CD4-positive, alpha-beta T cell treated with Interleukin-6 at 100 ng/mL for 8 hours (primary cell): ENCODE measurements around the gene COMMD3.

Experiments
- DNase-seq: peaks from one replicate; pipeline ENCODE4 v3.0.0-alpha.2; 2020; ENCODE audit warnings: mixed read lengths, low spot score

Gene COMMD3

GRCh38 chr10:22319980-22320558, 3.9 kb downstream of the COMMD3 start:
- DNase-seq: no peak

- peak; percentile 81 for DNase-seq
Measured at GRCh38 chr10:22320591-22321155, 4.5 kb downstream of the COMMD3 start, which contains the start of gene BMI1. BMI1 (plus strand) TSS chr10:22321099; CDS start chr10:22326450, 5,351 bp downstream.

GRCh38 chr10:22321156-22321923, 5.2 kb downstream of the COMMD3 start:
- DNase-seq: peak; percentile 50

GRCh38 chr10:22321924-22322640, 5.9 kb downstream of the COMMD3 start:
- DNase-seq: no peak

GRCh38 chr10:22322641-22323160, 6.5 kb downstream of the COMMD3 start:
- DNase-seq: no peak

- DNase-seq: no peak
Measured at GRCh38 chr10:22323538-22324305, 7.5 kb downstream of the COMMD3 start.

- DNase-seq: no peak
Measured at GRCh38 chr10:22324413-22324812, 8.2 kb downstream of the COMMD3 start.

- no peak for DNase-seq
Measured at GRCh38 chr10:22324893-22325271, 8.7 kb downstream of the COMMD3 start.

- peak; percentile 79 for DNase-seq
Measured at GRCh38 chr10:22325272-22326144, 9.3 kb downstream of the COMMD3 start.

- DNase-seq: no peak
Measured at GRCh38 chr10:22326145-22326702, 10.0 kb downstream of the COMMD3 start.

GRCh38 chr10:22329150-22329549, 13.0 kb downstream of the COMMD3 start:
- DNase-seq: no peak

GRCh38 chr10:22332116-22332692, 16.0 kb downstream of the COMMD3 start:
- no peak for DNase-seq

GRCh38 chr10:22333167-22333974, 17.2 kb downstream of the COMMD3 start:
- DNase-seq: peak; percentile 48

GRCh38 chr10:22333975-22334282, 17.7 kb downstream of the COMMD3 start:
- no peak for DNase-seq

GRCh38 chr10:22334414-22335172, 18.4 kb downstream of the COMMD3 start:
- DNase-seq: no peak

- peak; percentile 59 for DNase-seq
Measured at GRCh38 chr10:22335173-22335933, 19.2 kb downstream of the COMMD3 start.

GRCh38 chr10:22338185-22338900, 22.2 kb downstream of the COMMD3 start:
- DNase-seq: no peak
